DMS 273 treated with DMSO at 0.1 percent for 48 hours (cell line): ENCODE data around the gene KNTC1.
"Not testable (repeated sequence)": the region's sequence is repeated elsewhere in the genome, so short reads cannot be mapped to it uniquely, and the experiment has no call there.

Source experiments
- DNase-seq: peaks from one replicate; lab custom pipeline; 2025; lab: John Stamatoyannopoulos, UW

KNTC1 gene

GRCh38 chr12:122563361-122563760 lies 36.3 kb downstream of the KNTC1 start:
- DNase-seq, result no peak

- DNase-seq, result not testable (repeated sequence)
Observed at GRCh38 chr12:122566816-122567215, 39.8 kb downstream of the KNTC1 start.

- no peak for DNase-seq
Observed at GRCh38 chr12:122569288-122569687, 42.2 kb downstream of the KNTC1 start.

GRCh38 chr12:122570006-122570405 lies 43.0 kb downstream of the KNTC1 start:
- DNase-seq, result not testable (repeated sequence)

GRCh38 chr12:122571821-122572220 lies 44.8 kb downstream of the KNTC1 start:
- no peak for DNase-seq

GRCh38 chr12:122583294-122583693 lies 56.2 kb downstream of the KNTC1 start:
- not testable (repeated sequence) for DNase-seq

- no peak for DNase-seq
Observed at GRCh38 chr12:122584177-122584863, 57.3 kb downstream of the KNTC1 start.

GRCh38 chr12:122590990-122591389 lies 63.9 kb downstream of the KNTC1 start:
- no peak for DNase-seq

GRCh38 chr12:122591966-122592365 lies 64.9 kb downstream of the KNTC1 start:
- not testable (repeated sequence) for DNase-seq

- DNase-seq, result not testable (repeated sequence)
Observed at GRCh38 chr12:122592543-122592942, 65.5 kb downstream of the KNTC1 start.

GRCh38 chr12:122593910-122594309 lies 66.9 kb downstream of the KNTC1 start:
- no peak for DNase-seq

GRCh38 chr12:122596838-122597237 lies 69.8 kb downstream of the KNTC1 start:
- DNase-seq, result no peak

- DNase-seq, result no peak
Observed at GRCh38 chr12:122602456-122602855, 75.4 kb downstream of the KNTC1 start.

GRCh38 chr12:122604993-122605392 lies 77.9 kb downstream of the KNTC1 start:
- DNase-seq, result no peak

GRCh38 chr12:122609732-122610131 lies 82.7 kb downstream of the KNTC1 start:
- no peak for DNase-seq

GRCh38 chr12:122610207-122610606 lies 83.2 kb downstream of the KNTC1 start:
- no peak for DNase-seq

GRCh38 chr12:122610911-122611310 lies 83.9 kb downstream of the KNTC1 start:
- DNase-seq, result no peak

GRCh38 chr12:122614839-122615238 lies 87.8 kb downstream of the KNTC1 start:
- no peak for DNase-seq

- no peak for DNase-seq
Observed at GRCh38 chr12:122615780-122616179, 88.7 kb downstream of the KNTC1 start.

GRCh38 chr12:122635471-122635870 lies 108.4 kb downstream of the KNTC1 start:
- DNase-seq, result no peak

- no peak for DNase-seq
Observed at GRCh38 chr12:122643207-122643805, 116.3 kb downstream of the KNTC1 start.

- DNase-seq, result no peak
Observed at GRCh38 chr12:122646517-122647217, 119.6 kb downstream of the KNTC1 start.
